GM19324 (cell line): Measurements from ENCODE around the gene LYRM4.

Source experiments
- ATAC-seq: cut with Tn5 transposase; IDR thresholded peaks from one replicate; pipeline ENCODE4 v1.9.1; 2021; ENCODE audit warnings: mild to moderate bottlenecking, moderate library complexity; ENCODE audit not compliant: unreplicated experiment, low FRiP score

The LYRM4 gene

GRCh38 chr6:5247201-5247600 is 13.5 kb downstream of the LYRM4 start:
- no peak for ATAC-seq

- no peak for ATAC-seq
Observed at GRCh38 chr6:5246141-5247097, 14.3 kb downstream of the LYRM4 start.

GRCh38 chr6:5243069-5243468 is 17.7 kb downstream of the LYRM4 start:
- ATAC-seq: no peak

GRCh38 chr6:5241252-5241651 is 19.5 kb downstream of the LYRM4 start:
- ATAC-seq: no peak

GRCh38 chr6:5238336-5238735 is 22.4 kb downstream of the LYRM4 start:
- no peak for ATAC-seq

- ATAC-seq: no peak
Observed at GRCh38 chr6:5237805-5238204, 22.9 kb downstream of the LYRM4 start.

GRCh38 chr6:5235830-5236229 is 24.9 kb downstream of the LYRM4 start:
- ATAC-seq: no peak

- ATAC-seq: no peak
Observed at GRCh38 chr6:5234874-5235273, 25.9 kb downstream of the LYRM4 start.

GRCh38 chr6:5231289-5231688 is 29.5 kb downstream of the LYRM4 start:
- ATAC-seq: no peak

GRCh38 chr6:5230081-5230480 is 30.7 kb downstream of the LYRM4 start:
- ATAC-seq: no peak

GRCh38 chr6:5229356-5229755 is 31.4 kb downstream of the LYRM4 start:
- no peak for ATAC-seq

- ATAC-seq: no peak
Observed at GRCh38 chr6:5223309-5223708, 37.4 kb downstream of the LYRM4 start.

GRCh38 chr6:5220443-5220842 is 40.3 kb downstream of the LYRM4 start:
- ATAC-seq: no peak

GRCh38 chr6:5219011-5219691 is 41.6 kb downstream of the LYRM4 start:
- ATAC-seq: no peak

GRCh38 chr6:5217356-5217755 is 43.4 kb downstream of the LYRM4 start:
- no peak for ATAC-seq

GRCh38 chr6:5215799-5216198 is 45.0 kb downstream of the LYRM4 start:
- ATAC-seq: no peak

- ATAC-seq: no peak
Observed at GRCh38 chr6:5215159-5215558, 45.6 kb downstream of the LYRM4 start.

- no peak for ATAC-seq
Observed at GRCh38 chr6:5214570-5215052, 46.1 kb downstream of the LYRM4 start.

GRCh38 chr6:5213836-5214235 is 46.9 kb downstream of the LYRM4 start:
- ATAC-seq: no peak

GRCh38 chr6:5211492-5211891 is 49.3 kb downstream of the LYRM4 start:
- no peak for ATAC-seq

- ATAC-seq: no peak
Observed at GRCh38 chr6:5208471-5208971, 52.2 kb downstream of the LYRM4 start.
